Karpas-422 (cell line): ENCODE results near the gene PLPP1. TPM values are rescaled to one million over a fixed set of nuclear protein-coding genes. Genes with fewer than 3 reads are reported as not detected.

Experiments
- DNase-seq: peaks from one replicate; pipeline ENCODE4 v3.0.0-alpha.2; 2015
- H2AFZ ChIP-seq: fragments of 200-600 bp; sonication (generic); 2 replicates; pipeline ENCODE4 v1.6.1; 2014; ENCODE audit warnings: antibody characterized with exemption, low read length, mixed read lengths
- H3K27ac ChIP-seq: fragments of 200-600 bp; sonication (generic); 2 replicates; pipeline ENCODE4 v1.5.1; 2014; ENCODE audit warnings: mild to moderate bottlenecking, low read length, moderate library complexity
- H3K27me3 ChIP-seq: fragments of 200-600 bp; sonication (generic); 2 replicates; pipeline ENCODE4 v1.6.1; 2014; ENCODE audit warnings: low read length, mixed read lengths
- H3K36me3 ChIP-seq: fragments of 200-600 bp; sonication (generic); 2 replicates; pipeline ENCODE4 v1.6.1; 2014; ENCODE audit warnings: low read length, mixed read lengths; ENCODE audit not compliant: insufficient read depth
- H3K4me1 ChIP-seq: fragments of 200-600 bp; sonication (generic); 2 replicates; pipeline ENCODE4 v1.6.1; 2014; ENCODE audit warnings: mild to moderate bottlenecking, low read length, mixed read lengths
- H3K4me2 ChIP-seq: fragments of 200-600 bp; sonication (generic); 2 replicates; pipeline ENCODE4 v1.6.1; 2014; ENCODE audit warnings: low read length, low read depth, mild to moderate bottlenecking; ENCODE audit not compliant: poor library complexity, severe bottlenecking
- H3K4me3 ChIP-seq: fragments of 200-600 bp; sonication (generic); 2 replicates; pipeline ENCODE4 v1.5.1; 2014; ENCODE audit warnings: mild to moderate bottlenecking, antibody characterized with exemption, low read length, mixed read lengths
- H3K79me2 ChIP-seq: fragments of 200-600 bp; sonication (generic); 2 replicates; pipeline ENCODE4 v1.6.1; 2014; ENCODE audit warnings: mild to moderate bottlenecking, low read length, mixed read lengths
- H3K9ac ChIP-seq: fragments of 200-600 bp; sonication (generic); 2 replicates; pipeline ENCODE4 v1.6.0; 2014; ENCODE audit warnings: low read length
- H3K9me2 ChIP-seq: fragments of 200-600 bp; sonication (generic), shearing (Covaris generic); replicated peaks from 2 replicates; pipeline ENCODE4 v1.6.0; 2014; ENCODE audit warnings: mild to moderate bottlenecking, low read length, moderate library complexity; ENCODE audit not compliant: insufficient read depth
- H3K9me3 ChIP-seq: fragments of 300-700, 200-600 bp; sonication (generic); 2 replicates; pipeline ENCODE4 v1.6.1; 2014; ENCODE audit warnings: low read length, mixed read lengths
- H4K20me1 ChIP-seq: fragments of 200-600 bp; sonication (generic); 2 replicates; pipeline ENCODE4 v1.6.1; 2014; ENCODE audit warnings: mild to moderate bottlenecking, antibody characterized with exemption, low read length, low read depth; ENCODE audit not compliant: insufficient read depth
- total RNA-seq: library from RNA; depleted of rRNA; stranded (reverse); fragments of >200 nt; shearing (Covaris generic); gene quantifications from 2 replicates; pipeline ENCODE4 v1.2.3, GENCODE V29; 2014; ENCODE audit warnings: low replicate concordance

PLPP1 gene
- total RNA-seq, 1 experiment from 2014 or later: 5.9 TPM

GRCh38 chr5:55523293-55523692 lies 11.5 kb downstream of the PLPP1 start:
- H2AFZ ChIP-seq: no peak overlapping the region
- no peaks in the 10 kb centered on the region for H3K36me3 ChIP-seq
- no peak overlapping the region for H3K9ac ChIP-seq
- no peaks in the 10 kb centered on the region for H3K79me2 ChIP-seq
- H3K27ac ChIP-seq: no peak overlapping the region
- no peak overlapping the region for H3K4me3 ChIP-seq
- H3K4me2 ChIP-seq: no peak overlapping the region
- DNase-seq: no peak
- no peaks in the 10 kb centered on the region for H3K4me1 ChIP-seq
- H3K9me3 ChIP-seq: no peaks in the 10 kb centered on the region
- H4K20me1 ChIP-seq: no peaks in the 10 kb centered on the region
- H3K9me2 ChIP-seq: no peaks in the 10 kb centered on the region
- no peaks in the 10 kb centered on the region for H3K27me3 ChIP-seq

- H3K4me2 ChIP-seq: no peak overlapping the region
- no peaks in the 10 kb centered on the region for H3K79me2 ChIP-seq
- H3K36me3 ChIP-seq: no peaks in the 10 kb centered on the region
- H3K9me2 ChIP-seq: no peaks in the 10 kb centered on the region
- H3K27ac ChIP-seq: no peak overlapping the region
- no peak overlapping the region for H3K4me3 ChIP-seq
- H2AFZ ChIP-seq: no peak overlapping the region
- no peak overlapping the region for H3K9ac ChIP-seq
- H3K9me3 ChIP-seq: no peaks in the 10 kb centered on the region
- no peaks in the 10 kb centered on the region for H4K20me1 ChIP-seq
- no peak for DNase-seq
- H3K27me3 ChIP-seq: no peaks in the 10 kb centered on the region
- H3K4me1 ChIP-seq: no peaks in the 10 kb centered on the region
These were observed 12.9 kb downstream of the PLPP1 start for GRCh38 chr5:55521881-55522280.

- H3K4me2 ChIP-seq: no peak overlapping the region
- H3K79me2 ChIP-seq: no peaks in the 10 kb centered on the region
These were observed 14.5 kb downstream of the PLPP1 start for GRCh38 chr5:55520117-55520839.

GRCh38 chr5:55518831-55519390 lies 15.9 kb downstream of the PLPP1 start:
- Histone ChIP-seq H2AFZ (no peak overlapping the region), H3K27ac (no peak overlapping the region), H3K9ac (no peak overlapping the region), H4K20me1 (no peaks in the 10 kb centered on the region), H3K4me3 (no peak overlapping the region), H3K4me1 (no peaks in the 10 kb centered on the region), H3K36me3 (no peaks in the 10 kb centered on the region), H3K27me3 (no peaks in the 10 kb centered on the region), H3K4me2 (no peak overlapping the region), H3K9me2 (no peaks in the 10 kb centered on the region), H3K79me2 (no peaks in the 10 kb centered on the region), H3K9me3 (no peaks in the 10 kb centered on the region)
- DNase-seq: no peak

More at GRCh38 chr5:55520117-55520839, 14.5 kb downstream of the PLPP1 start:
- Histone ChIP-seq H3K9me2 (no peaks in the 10 kb centered on the region), H4K20me1 (no peaks in the 10 kb centered on the region), H3K9ac (no peak overlapping the region), H3K27ac (no peak overlapping the region), H3K36me3 (no peaks in the 10 kb centered on the region), H3K4me1 (no peaks in the 10 kb centered on the region), H3K9me3 (no peaks in the 10 kb centered on the region), H2AFZ (no peak overlapping the region), H3K27me3 (no peaks in the 10 kb centered on the region), H3K4me3 (no peak overlapping the region)
- no peak for DNase-seq

- Histone ChIP-seq H3K4me2 (no peak overlapping the region), H3K27ac (no peak overlapping the region), H3K27me3 (no peaks in the 10 kb centered on the region), H3K4me1 (no peaks in the 10 kb centered on the region), H3K79me2 (no peaks in the 10 kb centered on the region), H3K9me2 (no peaks in the 10 kb centered on the region), H3K9me3 (no peaks in the 10 kb centered on the region), H2AFZ (no peak overlapping the region), H3K36me3 (no peaks in the 10 kb centered on the region), H3K4me3 (no peak overlapping the region), H3K9ac (no peak overlapping the region), H4K20me1 (no peaks in the 10 kb centered on the region)
- DNase-seq: no peak
These were observed 17.0 kb downstream of the PLPP1 start for GRCh38 chr5:55517804-55518203.

GRCh38 chr5:55511010-55511409 lies 23.8 kb downstream of the PLPP1 start:
- no peak overlapping the region for H3K9ac ChIP-seq
- no peak overlapping the region for H3K4me3 ChIP-seq
- H3K9me2 ChIP-seq: no peaks in the 10 kb centered on the region
- no peaks in the 10 kb centered on the region for H3K36me3 ChIP-seq
- H3K79me2 ChIP-seq: no peaks in the 10 kb centered on the region
- no peak overlapping the region for H2AFZ ChIP-seq
- no peaks in the 10 kb centered on the region; the same call in 1 of the 2 replicates for H4K20me1 ChIP-seq
- DNase-seq: no peak
- no peaks in the 10 kb centered on the region for H3K4me1 ChIP-seq
- no peaks in the 10 kb centered on the region for H3K27me3 ChIP-seq
- no peak overlapping the region for H3K27ac ChIP-seq
- H3K4me2 ChIP-seq: no peak overlapping the region
- H3K9me3 ChIP-seq: no peaks in the 10 kb centered on the region

GRCh38 chr5:55510523-55510880 lies 24.3 kb downstream of the PLPP1 start:
- Histone ChIP-seq H3K79me2 (no peaks in the 10 kb centered on the region), H2AFZ (no peak overlapping the region), H3K36me3 (no peaks in the 10 kb centered on the region), H3K9ac (no peak overlapping the region), H3K9me3 (no peaks in the 10 kb centered on the region), H4K20me1 (no peaks in the 10 kb centered on the region; the same call in 1 of the 2 replicates), H3K9me2 (no peaks in the 10 kb centered on the region), H3K27me3 (no peaks in the 10 kb centered on the region), H3K27ac (no peak overlapping the region), H3K4me1 (no peaks in the 10 kb centered on the region), H3K4me2 (no peak overlapping the region), H3K4me3 (no peak overlapping the region)
- no peak for DNase-seq

GRCh38 chr5:55509796-55510522 lies 24.8 kb downstream of the PLPP1 start:
- Histone ChIP-seq H3K4me2 (no peak overlapping the region), H4K20me1 (no peaks in the 10 kb centered on the region; the same call in 1 of the 2 replicates), H3K36me3 (no peaks in the 10 kb centered on the region), H2AFZ (no peak overlapping the region), H3K9me3 (no peaks in the 10 kb centered on the region), H3K27ac (no peak overlapping the region), H3K9ac (no peak overlapping the region), H3K4me3 (no peak overlapping the region), H3K4me1 (no peaks in the 10 kb centered on the region), H3K9me2 (no peaks in the 10 kb centered on the region), H3K79me2 (no peaks in the 10 kb centered on the region), H3K27me3 (no peaks in the 10 kb centered on the region)
- DNase-seq: no peak
